Kidney epithelial cell (primary cell): ENCODE measurements around the gene TMEM135. TPM values are rescaled to one million over a fixed set of nuclear protein-coding genes. Genes with fewer than 3 reads are reported as not detected.

Experiments used
- DNase-seq: peaks from one replicate; pipeline ENCODE4 v3.0.0-alpha.2; 2010; ENCODE audit warnings: low read depth
- H3K27me3 ChIP-seq: 2 replicates; pipeline ENCODE4 v1.6.0; 2011; ENCODE audit warnings: low read length; ENCODE audit not compliant: control insufficient read depth, insufficient read depth
- H3K36me3 ChIP-seq: 2 replicates; pipeline ENCODE4 v1.5.1; 2011; ENCODE audit warnings: low read length; ENCODE audit not compliant: control insufficient read depth, insufficient read depth
- H3K4me3 ChIP-seq: 2 replicates; pipeline ENCODE4 v1.5.1; 2011; ENCODE audit warnings: low read depth, mild to moderate bottlenecking, control low read depth, low read length
- total RNA-seq: library from RNA; depleted of rRNA; stranded (reverse); fragments of >200 nt; gene quantifications from 2 replicates; pipeline ENCODE4 v1.2.3, GENCODE V29; 2015
- TF ChIP-seq, protein P1 (sequence below): IDR thresholded peaks from 2 replicates; pipeline ENCODE4 v1.5.1; 2011; ENCODE audit warnings: mild to moderate bottlenecking, moderate library complexity, low read length, control low read depth, inconsistent platforms; ENCODE audit not compliant: insufficient read depth, poor library complexity, severe bottlenecking

Gene TMEM135
- total RNA-seq, 1 donor from 2014 or later, result 14.5 TPM

DNA sequence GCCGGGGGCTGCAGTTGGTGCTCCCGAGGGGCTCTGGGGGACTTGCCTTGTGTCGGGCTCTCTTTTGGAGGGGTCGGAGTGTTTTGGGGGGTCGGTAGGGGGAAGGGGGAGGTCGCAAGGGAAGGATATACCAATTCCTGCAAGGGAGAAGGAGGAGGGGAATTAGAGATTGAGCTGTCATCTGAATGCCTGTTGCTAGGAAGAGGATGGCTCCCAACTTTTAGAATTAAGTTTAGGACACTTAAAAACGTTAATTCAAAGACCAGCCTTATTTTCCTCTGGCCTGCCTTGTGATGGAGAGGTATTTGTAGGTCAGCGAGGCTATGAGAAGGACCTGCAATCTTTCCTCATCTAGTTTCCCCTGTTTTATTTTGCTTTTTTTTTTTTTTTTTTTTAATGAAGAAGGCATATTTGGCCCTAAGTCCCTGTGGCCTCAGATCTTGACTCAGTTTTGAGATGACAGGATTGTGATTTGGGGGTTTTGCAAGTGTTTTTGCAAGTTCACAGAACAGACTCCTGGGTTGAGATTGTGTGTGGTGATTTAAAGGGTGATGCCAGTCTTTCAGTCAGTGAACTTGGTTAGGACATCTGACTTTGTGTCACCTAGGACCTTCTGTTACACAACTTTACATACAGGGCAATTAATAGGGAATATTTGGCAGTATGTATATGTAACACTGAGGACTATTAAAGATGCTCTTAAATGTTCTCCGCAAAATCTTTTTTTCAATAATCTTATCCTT lies 672 bp downstream of the TMEM135 start:
- Histone ChIP-seq H3K4me3 (peak overlapping the region; percentile 90), H3K36me3 (no peaks in the 10 kb centered on the region), H3K27me3 (no peaks in the 10 kb centered on the region)
- TF ChIP-seq, protein P1, sequence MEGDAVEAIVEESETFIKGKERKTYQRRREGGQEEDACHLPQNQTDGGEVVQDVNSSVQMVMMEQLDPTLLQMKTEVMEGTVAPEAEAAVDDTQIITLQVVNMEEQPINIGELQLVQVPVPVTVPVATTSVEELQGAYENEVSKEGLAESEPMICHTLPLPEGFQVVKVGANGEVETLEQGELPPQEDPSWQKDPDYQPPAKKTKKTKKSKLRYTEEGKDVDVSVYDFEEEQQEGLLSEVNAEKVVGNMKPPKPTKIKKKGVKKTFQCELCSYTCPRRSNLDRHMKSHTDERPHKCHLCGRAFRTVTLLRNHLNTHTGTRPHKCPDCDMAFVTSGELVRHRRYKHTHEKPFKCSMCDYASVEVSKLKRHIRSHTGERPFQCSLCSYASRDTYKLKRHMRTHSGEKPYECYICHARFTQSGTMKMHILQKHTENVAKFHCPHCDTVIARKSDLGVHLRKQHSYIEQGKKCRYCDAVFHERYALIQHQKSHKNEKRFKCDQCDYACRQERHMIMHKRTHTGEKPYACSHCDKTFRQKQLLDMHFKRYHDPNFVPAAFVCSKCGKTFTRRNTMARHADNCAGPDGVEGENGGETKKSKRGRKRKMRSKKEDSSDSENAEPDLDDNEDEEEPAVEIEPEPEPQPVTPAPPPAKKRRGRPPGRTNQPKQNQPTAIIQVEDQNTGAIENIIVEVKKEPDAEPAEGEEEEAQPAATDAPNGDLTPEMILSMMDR, result no peak
- no peak for DNase-seq

- no peak for DNase-seq
- no peak overlapping the region for H3K4me3 ChIP-seq
- no peaks in the 10 kb centered on the region for H3K27me3 ChIP-seq
- no peaks in the 10 kb centered on the region for H3K36me3 ChIP-seq
- TF ChIP-seq, protein P1, result no peak
These were observed 1.6 kb downstream of the TMEM135 start for GRCh38 chr11:87039371-87039770.

- Histone ChIP-seq H3K36me3 (no peaks in the 10 kb centered on the region), H3K4me3 (no peak overlapping the region), H3K27me3 (no peaks in the 10 kb centered on the region)
- TF ChIP-seq, protein P1, result no peak
- DNase-seq, result no peak
These were observed 6.2 kb downstream of the TMEM135 start for GRCh38 chr11:87043894-87044293.

DNA sequence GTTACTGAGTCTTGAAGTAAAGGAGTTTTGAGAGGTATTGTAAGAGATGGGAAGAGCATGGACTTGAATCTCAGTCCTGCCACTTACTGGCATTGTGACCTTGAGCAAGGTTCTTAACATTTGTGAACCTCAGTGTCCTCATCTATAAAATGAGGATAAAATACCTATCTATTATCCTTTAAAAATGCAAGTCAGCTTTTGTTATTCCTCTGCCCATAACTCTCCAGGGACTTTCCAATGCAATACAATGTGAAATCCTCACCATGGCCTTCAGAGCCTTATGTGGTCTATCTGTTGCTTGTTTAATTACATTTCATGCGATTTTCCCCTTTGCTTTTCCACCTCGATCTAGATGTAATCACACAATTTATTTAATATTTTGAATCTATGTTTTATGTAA lies 9.1 kb downstream of the TMEM135 start:
- DNase-seq, result no peak
- TF ChIP-seq, protein P1, result no peak
- no peak overlapping the region for H3K4me3 ChIP-seq
- no peaks in the 10 kb centered on the region for H3K27me3 ChIP-seq
- no peaks in the 10 kb centered on the region for H3K36me3 ChIP-seq

DNA sequence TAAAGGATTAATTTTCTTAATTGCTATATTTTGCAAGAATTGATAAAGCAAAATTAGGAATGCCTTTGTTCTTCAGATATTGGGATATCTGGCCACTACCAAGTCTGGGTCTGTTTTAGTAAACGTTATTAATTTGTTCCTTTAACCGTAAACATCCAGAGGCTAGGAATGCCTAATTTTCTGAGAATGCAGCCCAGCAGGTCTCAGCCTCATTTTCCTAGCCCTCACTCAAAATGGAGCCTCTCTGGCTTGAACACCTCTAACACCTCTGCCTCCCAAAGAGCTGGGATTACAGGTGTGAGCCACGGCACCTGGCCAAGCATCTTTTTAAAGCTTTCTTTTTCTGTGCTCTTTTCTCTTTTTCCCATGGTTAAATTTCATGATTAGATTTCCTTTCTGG lies 18.4 kb downstream of the TMEM135 start:
- no peak overlapping the region for H3K4me3 ChIP-seq
- no peaks in the 10 kb centered on the region for H3K36me3 ChIP-seq
- TF ChIP-seq, protein P1, result no peak
- no peaks in the 10 kb centered on the region for H3K27me3 ChIP-seq
- no peak for DNase-seq

- no peak overlapping the region for H3K4me3 ChIP-seq
- TF ChIP-seq, protein P1, result no peak
- no peak for DNase-seq
- H3K27me3 ChIP-seq, result no peaks in the 10 kb centered on the region
- no peaks in the 10 kb centered on the region for H3K36me3 ChIP-seq
These were observed 20.0 kb downstream of the TMEM135 start for GRCh38 chr11:87057749-87058148.
